GM18499 (cell line): ENCODE measurements around the gene RAD51B.

ENCODE experiments used
- ATAC-seq: cut with Tn5 transposase; IDR thresholded peaks from one replicate; pipeline ENCODE4 v1.9.1; 2021; ENCODE audit warnings: moderate number of reproducible peaks; ENCODE audit not compliant: insufficient read depth, unreplicated experiment

The RAD51B gene

GRCh38 chr14:68634332-68634731 is 814.8 kb downstream of the RAD51B start:
- ATAC-seq, result no peak

- ATAC-seq, result no peak
These were observed 815.5 kb downstream of the RAD51B start for GRCh38 chr14:68634874-68635595.

DNA sequence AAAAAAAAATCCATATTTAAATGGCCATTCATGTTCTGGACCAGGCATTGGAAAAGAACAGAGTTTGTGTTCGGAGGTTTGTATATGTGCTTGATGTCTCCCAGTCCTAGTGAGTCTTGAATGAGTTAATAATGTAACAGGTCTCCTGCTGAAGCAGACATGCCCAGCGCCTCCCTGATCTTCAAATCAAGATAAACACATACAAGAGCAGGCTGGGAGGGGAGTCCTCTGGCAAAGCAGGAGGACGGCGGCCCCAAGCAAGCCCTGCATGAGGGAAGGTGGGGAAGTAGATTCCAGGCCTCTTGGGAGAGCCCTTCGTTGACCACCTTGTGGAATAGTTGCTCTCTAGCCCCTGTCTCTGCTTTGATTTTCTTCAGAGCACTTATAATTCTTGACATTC is 817.0 kb downstream of the RAD51B start:
- ATAC-seq, result no peak

GRCh38 chr14:68637106-68638021 is 817.8 kb downstream of the RAD51B start:
- ATAC-seq, result no peak

DNA sequence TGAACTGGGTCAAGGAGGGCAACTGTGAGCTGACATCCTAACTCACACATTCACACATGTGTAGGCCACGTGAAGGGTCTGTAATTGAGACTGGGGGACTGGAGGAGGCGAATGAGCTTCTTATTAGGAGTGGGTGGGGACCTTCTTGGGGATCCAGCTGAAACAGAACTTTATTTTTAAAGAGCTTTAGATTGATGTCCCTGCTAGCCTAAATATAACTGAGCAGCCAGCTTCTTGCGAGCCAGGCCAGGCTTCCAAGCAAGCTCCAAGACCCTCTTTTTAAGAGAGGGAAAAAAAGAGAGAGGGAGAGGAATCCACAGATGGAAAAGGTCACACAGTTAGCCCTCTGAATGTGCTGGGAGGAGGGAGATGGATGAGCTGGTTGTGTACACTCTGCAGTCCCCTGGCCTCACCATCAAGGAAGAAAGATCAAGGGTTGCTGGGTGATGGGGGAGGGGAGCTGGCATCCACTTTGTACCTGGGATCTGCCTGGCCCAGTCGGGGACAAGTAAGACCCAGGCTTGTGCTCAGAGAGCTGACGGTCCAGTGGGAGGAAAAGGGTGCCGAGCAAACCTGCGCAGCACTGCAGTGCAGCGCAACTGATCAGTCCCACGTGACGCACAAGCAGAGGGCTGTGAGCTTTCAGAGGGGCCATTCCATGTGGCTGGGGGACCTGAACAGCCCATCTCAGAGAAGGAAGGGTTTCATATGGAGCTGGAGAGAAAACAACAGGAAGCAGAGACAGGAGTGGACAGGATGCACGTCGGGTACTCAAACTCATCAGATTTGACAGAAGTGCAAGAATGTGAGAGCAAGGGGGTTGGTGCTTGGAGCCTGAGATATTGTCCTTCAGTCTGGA is 818.8 kb downstream of the RAD51B start:
- no peak for ATAC-seq

GRCh38 chr14:68639000-68639757 is 819.6 kb downstream of the RAD51B start:
- ATAC-seq, result no peak

DNA sequence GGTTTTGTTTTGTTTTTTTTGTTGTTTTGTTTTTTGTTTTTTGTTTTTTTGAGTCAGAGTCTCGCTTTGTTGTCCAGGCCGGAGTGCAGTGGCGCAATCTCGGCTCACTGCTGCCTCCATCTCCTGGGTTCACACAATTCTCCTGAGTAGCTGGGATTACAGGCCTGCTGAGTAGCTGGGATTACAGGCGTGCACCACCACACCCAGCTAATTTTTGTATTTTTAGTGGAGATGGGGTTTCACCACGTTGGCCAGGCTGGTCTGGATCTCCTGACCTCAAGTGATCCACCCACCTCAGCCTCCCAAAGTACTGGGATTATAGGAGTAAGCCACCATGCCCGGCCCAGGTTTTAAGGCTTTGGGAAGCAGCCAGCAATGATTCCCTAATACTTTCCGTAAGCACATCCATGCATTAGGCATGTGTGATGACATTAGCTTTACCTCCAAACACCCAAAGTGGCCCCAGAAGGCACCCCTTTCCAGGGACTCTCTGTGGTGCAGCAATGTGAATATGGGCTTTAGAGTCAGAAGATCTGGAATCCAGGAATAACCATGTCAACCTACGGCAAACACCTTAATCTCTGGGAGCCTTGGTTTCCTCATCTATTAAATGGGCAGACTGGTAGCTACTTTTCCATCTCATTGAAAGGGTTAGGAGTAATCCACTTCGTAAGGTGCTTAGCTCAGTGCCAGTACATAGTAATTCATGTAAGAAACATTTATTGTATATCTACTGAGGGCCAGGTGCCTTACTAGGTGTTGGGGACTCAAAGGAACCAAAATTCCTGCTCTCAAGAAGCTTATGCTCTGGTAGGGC is 820.4 kb downstream of the RAD51B start:
- ATAC-seq, result no peak

- ATAC-seq, result no peak
These were observed 824.1 kb downstream of the RAD51B start for GRCh38 chr14:68643673-68644072.

DNA sequence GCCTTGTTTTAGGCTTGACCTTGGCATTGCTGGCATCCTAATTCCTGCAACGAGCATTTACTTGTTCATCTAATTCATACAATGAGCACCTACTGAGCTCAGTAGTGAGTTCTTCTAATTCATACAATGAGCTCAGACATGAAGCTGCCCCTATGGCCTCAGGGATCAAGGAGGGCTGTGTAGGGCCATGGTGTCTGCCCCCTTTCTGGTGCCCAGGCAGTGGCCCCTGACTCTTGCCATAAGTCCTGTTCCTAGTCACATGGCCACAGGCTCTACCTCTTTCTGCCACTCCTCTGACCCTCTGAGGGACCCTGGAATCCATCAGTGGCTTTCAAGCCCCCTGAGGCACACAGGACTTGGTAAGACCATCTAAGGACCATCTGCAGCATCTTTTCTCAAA is 824.5 kb downstream of the RAD51B start:
- no peak for ATAC-seq

GRCh38 chr14:68645371-68645770 is 825.8 kb downstream of the RAD51B start:
- ATAC-seq, result no peak

- ATAC-seq, result no peak
These were observed 830.1 kb downstream of the RAD51B start for GRCh38 chr14:68649476-68650189.

DNA sequence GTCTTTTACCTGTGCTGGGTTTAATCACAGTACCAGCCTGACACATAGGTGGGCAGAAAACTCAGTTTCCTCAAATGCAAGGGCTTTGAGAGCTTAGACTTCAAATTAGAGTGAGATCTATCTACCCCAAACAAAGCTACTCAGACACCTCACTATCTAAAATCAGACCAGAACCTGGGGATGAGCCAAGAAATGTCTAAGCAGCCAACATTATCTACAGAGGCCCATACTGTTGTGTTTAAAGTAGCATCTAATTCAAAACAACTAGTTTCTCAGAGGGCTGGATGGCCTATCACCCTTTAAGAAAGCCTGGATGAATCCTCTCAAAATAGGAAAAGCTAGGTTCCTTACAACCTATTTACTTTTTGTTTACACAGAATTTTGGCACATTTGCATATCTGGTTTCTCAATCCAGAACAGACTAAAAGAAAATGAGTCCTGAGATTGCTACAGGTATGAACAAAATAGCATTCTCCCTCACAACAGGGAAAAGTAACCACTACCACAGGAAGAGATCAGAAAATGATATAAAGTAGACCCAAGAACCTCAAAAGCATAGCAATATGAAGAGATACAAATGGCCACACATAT is 830.9 kb downstream of the RAD51B start:
- ATAC-seq, result no peak

DNA sequence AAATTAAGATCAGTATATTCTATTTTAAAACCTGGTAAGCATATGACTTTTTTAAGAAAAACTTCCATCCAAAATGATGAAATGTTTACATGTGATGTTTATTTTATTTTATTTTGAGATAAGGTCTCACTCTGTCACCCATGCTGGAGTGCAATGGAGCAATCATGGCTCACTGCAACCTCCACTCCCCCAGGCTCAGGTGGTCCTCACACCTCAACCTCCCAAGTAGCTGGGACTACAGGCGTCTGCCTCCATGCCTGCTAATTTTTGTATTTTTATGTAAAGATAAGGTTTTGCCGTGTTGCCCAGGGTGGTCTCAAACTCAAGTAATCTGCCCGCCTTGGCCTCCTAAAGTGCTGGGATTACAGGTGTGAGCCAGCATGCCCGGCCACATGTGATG is 831.5 kb downstream of the RAD51B start:
- ATAC-seq, result no peak

GRCh38 chr14:68651652-68652432 is 832.3 kb downstream of the RAD51B start:
- no peak for ATAC-seq

- ATAC-seq, result no peak
These were observed 832.8 kb downstream of the RAD51B start for GRCh38 chr14:68652433-68652690.

DNA sequence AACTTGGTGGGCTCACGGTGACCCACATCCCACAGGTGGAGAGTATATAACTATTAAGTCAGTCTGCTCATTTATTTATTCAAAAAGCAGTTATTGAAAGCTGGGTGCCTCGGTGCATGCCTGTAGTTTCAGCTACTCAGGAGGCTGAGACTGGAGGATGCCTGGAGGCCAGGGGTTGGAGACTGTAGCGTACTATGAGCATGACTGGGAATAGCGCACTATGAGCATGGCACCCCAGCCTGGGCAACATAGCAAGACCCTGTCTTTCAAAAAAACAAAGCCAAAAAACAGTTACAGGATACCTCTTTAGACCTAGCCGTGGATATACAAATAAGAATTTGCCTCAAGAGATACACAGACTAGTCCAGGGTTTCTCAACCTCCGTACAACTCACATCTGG is 833.5 kb downstream of the RAD51B start:
- ATAC-seq, result no peak

DNA sequence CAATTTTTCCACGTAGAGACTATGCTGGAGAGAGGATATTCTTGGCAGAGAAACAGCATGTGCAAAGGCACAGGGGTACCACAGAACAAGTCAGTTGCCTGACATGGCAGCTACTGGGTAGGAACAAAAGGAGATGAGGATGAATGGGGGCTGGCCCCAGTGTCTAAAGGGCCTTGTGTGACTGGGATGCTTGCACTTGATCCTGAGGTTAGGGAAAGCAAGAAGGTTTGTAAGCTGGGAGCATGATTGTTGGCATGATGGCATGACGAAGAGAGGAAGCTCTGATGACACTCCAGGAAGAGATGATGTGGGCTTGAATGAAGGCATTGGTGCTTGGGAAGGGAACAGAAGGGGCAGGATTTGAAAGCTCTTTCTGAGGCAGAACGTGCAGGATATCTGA is 834.2 kb downstream of the RAD51B start:
- no peak for ATAC-seq

GRCh38 chr14:68654471-68654941 is 834.9 kb downstream of the RAD51B start:
- no peak for ATAC-seq
